ENCODE data around the gene ZPLD1.

DNA sequence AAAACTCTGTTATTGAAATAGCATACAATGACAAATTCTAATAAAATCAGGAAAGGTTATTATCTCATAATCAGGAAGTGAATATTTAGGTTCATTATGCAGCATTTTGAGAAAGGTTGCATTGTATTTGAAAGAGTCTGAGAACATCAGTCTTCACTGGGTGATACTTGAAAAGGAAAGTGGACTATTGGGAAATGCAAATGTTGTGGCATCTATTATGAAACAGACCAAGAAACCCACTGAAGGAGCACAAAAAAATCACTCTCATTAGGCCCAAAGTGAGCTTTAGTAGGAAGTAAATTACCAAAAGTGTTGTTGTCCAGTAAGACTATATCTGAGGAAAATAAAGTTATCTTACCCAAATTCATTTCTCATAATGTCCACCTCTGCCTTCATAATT is 90.8 kb downstream of the ZPLD1 start:
- TF ChIP-seq EZH2 (IDR thresholded peaks at IDR 0.05; ENCODE audit: low read length, unreplicated experiment) (no peak), CTCF (conservative IDR thresholded peaks at IDR 0.05; ENCODE audit: low read depth, low read length) (no peak), EZH2phosphoT487 (IDR thresholded peaks at IDR 0.05; ENCODE audit: borderline replicate concordance, low read length) (no peak)
